ENCODE data around the gene RASSF10.

GRCh38 chr11:13039126-13039525, 30.0 kb downstream of the RASSF10 start:
- TF ChIP-seq CTCF (IDR thresholded peaks at IDR 0.05; ENCODE audit: insufficient read depth, low read length) (no peak), POLR2AphosphoS5 (IDR thresholded peaks at IDR 0.05; ENCODE audit: low read depth) (no peak), REST (IDR thresholded peaks at IDR 0.05; ENCODE audit: insufficient replicate concordance, low read depth) (no peak), GABPA (IDR thresholded peaks at IDR 0.05; ENCODE audit: low read depth) (no peak), SPI1 (IDR thresholded peaks at IDR 0.05; ENCODE audit: borderline replicate concordance, low read depth) (no peak)
